KMS-11 (cell line): ENCODE measurements around the gene SPATA16.

Experiments
- H2AFZ ChIP-seq: fragments of 200-600 bp; sonication (generic); 2 replicates; pipeline ENCODE4 v1.6.1; 2016; ENCODE audit warnings: antibody characterized with exemption, mixed run types, low read depth
- H3K27ac ChIP-seq: fragments of 200-600 bp; sonication (generic); 2 replicates; pipeline ENCODE4 v1.6.1; 2016; ENCODE audit warnings: mild to moderate bottlenecking, mixed run types
- H3K27me3 ChIP-seq: fragments of 200-600 bp; sonication (generic); 2 replicates; pipeline ENCODE4 v1.6.1; 2017; ENCODE audit warnings: mild to moderate bottlenecking, low read depth, mixed run types, moderate library complexity; ENCODE audit not compliant: insufficient read depth
- H3K36me3 ChIP-seq: fragments of 200-600 bp; sonication (generic); 2 replicates; pipeline ENCODE4 v1.6.1; 2017; ENCODE audit warnings: mild to moderate bottlenecking, mixed run types; ENCODE audit not compliant: insufficient read depth
- H3K4me1 ChIP-seq: fragments of 200-600 bp; sonication (generic); 2 replicates; pipeline ENCODE4 v1.6.1; 2016; ENCODE audit warnings: mild to moderate bottlenecking, low read depth, mixed run types; ENCODE audit not compliant: poor library complexity, severe bottlenecking
- H3K4me2 ChIP-seq: fragments of 200-600 bp; sonication (generic); 2 replicates; pipeline ENCODE4 v1.7.0; 2016; ENCODE audit warnings: mild to moderate bottlenecking, mixed run types
- H3K4me3 ChIP-seq: fragments of 200-600 bp; sonication (generic); IDR thresholded peaks from 2 replicates; pipeline ENCODE4 v1.6.1; 2017; ENCODE audit warnings: low read depth, low read length, mixed read lengths; ENCODE audit not compliant: insufficient read depth
- H3K79me2 ChIP-seq: fragments of 200-600 bp; sonication (generic); 2 replicates; pipeline ENCODE4 v1.6.1; 2016; ENCODE audit warnings: low read depth, mixed run types; ENCODE audit not compliant: insufficient read depth
- H3K9ac ChIP-seq: fragments of 200-600 bp; sonication (generic); 2 replicates; pipeline ENCODE4 v1.6.1; 2016; ENCODE audit warnings: mild to moderate bottlenecking, mixed run types
- H4K20me1 ChIP-seq: fragments of 200-600 bp; sonication (generic); 2 replicates; pipeline ENCODE4 v1.6.1; 2016; ENCODE audit warnings: mild to moderate bottlenecking, mixed run types; ENCODE audit not compliant: insufficient read depth
- CTCF ChIP-seq: fragments of 200-600 bp; sonication (generic); conservative IDR thresholded peaks from 2 replicates; pipeline ENCODE4 v1.6.1; 2017; ENCODE audit warnings: low read depth, mild to moderate bottlenecking, antibody characterized with exemption, low read length, moderate library complexity, mixed read lengths

The SPATA16 gene

GRCh38 chr3:173139420-173139819, 1.6 kb downstream of the SPATA16 start:
- no peaks in the 10 kb centered on the region for H3K4me1 ChIP-seq
- H3K27me3 ChIP-seq: no peaks in the 10 kb centered on the region
- TF ChIP-seq CTCF: no peak

DNA sequence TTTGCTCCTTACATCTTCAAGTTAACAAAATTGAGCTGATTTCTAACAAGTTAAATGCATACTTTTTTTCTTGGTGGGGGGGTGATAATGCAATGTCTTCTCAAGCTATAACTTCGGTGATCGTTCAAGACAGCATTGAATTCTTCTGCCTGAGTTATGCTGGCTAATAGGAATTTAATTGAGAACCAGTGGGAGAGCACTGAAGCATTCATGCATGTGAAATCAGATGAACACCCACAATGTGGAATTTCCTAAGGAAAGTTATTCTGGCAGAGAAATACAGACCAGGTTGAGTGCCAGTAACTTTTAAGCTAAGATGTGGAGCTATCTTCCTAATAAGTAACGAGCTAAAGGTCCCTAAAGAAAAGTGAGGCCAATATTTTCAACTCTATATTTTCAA, 3.0 kb downstream of the SPATA16 start:
- no peak for TF ChIP-seq CTCF
- Histone ChIP-seq H3K36me3 (no peaks in the 10 kb centered on the region), H3K27ac (no peak overlapping the region), H3K27me3 (no peaks in the 10 kb centered on the region), H3K4me3 (no peak overlapping the region), H4K20me1 (no peaks in the 10 kb centered on the region), H2AFZ (no peak overlapping the region), H3K4me1 (no peaks in the 10 kb centered on the region), H3K4me2 (no peak overlapping the region), H3K79me2 (no peaks in the 10 kb centered on the region), H3K9ac (no peak overlapping the region)

More at GRCh38 chr3:173139420-173139819, 1.6 kb downstream of the SPATA16 start:
- Histone ChIP-seq H3K36me3 (no peaks in the 10 kb centered on the region), H3K9ac (no peak overlapping the region), H2AFZ (no peak overlapping the region), H4K20me1 (no peaks in the 10 kb centered on the region), H3K4me3 (no peak overlapping the region), H3K4me2 (no peak overlapping the region), H3K27ac (no peak overlapping the region), H3K79me2 (no peaks in the 10 kb centered on the region)

DNA sequence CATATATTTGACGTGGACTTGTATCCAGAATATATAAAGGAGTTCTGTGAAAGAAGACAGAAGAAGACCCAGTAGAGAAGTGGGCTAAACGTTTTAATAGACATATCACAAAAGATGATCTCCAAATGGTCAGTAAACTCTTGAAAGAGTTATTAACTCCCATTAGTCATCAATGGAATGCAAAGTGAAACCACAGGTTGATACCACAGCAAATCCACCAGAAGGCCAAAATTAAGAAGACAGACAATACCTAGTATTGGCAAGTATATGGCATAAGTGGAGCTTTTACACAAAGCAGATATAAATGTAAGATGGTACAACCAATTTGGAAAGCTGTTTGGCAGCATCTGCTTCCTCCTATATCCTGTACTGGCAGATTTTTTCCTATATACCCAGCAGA, 6.0 kb downstream of the SPATA16 start:
- H3K4me1 ChIP-seq: no peaks in the 10 kb centered on the region

GRCh38 chr3:173128633-173129032, 12.4 kb downstream of the SPATA16 start:
- H4K20me1 ChIP-seq: no peaks in the 10 kb centered on the region
- H3K4me3 ChIP-seq: no peak overlapping the region
- H3K36me3 ChIP-seq: no peaks in the 10 kb centered on the region
- H3K9ac ChIP-seq: no peak overlapping the region
- no peak overlapping the region for H3K27ac ChIP-seq
- H3K4me1 ChIP-seq: no peaks in the 10 kb centered on the region
- TF ChIP-seq CTCF: no peak
- H3K27me3 ChIP-seq: no peaks in the 10 kb centered on the region
- no peak overlapping the region for H2AFZ ChIP-seq
- H3K79me2 ChIP-seq: no peaks in the 10 kb centered on the region
- no peak overlapping the region for H3K4me2 ChIP-seq

More for the DNA sequence above, 6.0 kb downstream of the SPATA16 start:
- no peak overlapping the region for H3K4me3 ChIP-seq
- H2AFZ ChIP-seq: no peak overlapping the region
- no peaks in the 10 kb centered on the region for H3K79me2 ChIP-seq
- no peak for TF ChIP-seq CTCF
- H3K27ac ChIP-seq: no peak overlapping the region
- no peaks in the 10 kb centered on the region for H4K20me1 ChIP-seq
- H3K9ac ChIP-seq: no peak overlapping the region
- no peak overlapping the region for H3K4me2 ChIP-seq
- H3K36me3 ChIP-seq: no peaks in the 10 kb centered on the region
- H3K27me3 ChIP-seq: no peaks in the 10 kb centered on the region
